GM21367 (cell line): ENCODE results near the gene SLC28A1.

Source experiments
- ATAC-seq: cut with Tn5 transposase; IDR thresholded peaks from one replicate; pipeline ENCODE4 v1.9.1; 2021; ENCODE audit not compliant: unreplicated experiment

SLC28A1 gene

GRCh38 chr15:84885801-84886200, 1.3 kb downstream of the SLC28A1 start:
- no peak for ATAC-seq

GRCh38 chr15:84886211-84886983, 1.9 kb downstream of the SLC28A1 start:
- no peak for ATAC-seq

GRCh38 chr15:84886984-84887299, 2.5 kb downstream of the SLC28A1 start:
- ATAC-seq = no peak

DNA sequence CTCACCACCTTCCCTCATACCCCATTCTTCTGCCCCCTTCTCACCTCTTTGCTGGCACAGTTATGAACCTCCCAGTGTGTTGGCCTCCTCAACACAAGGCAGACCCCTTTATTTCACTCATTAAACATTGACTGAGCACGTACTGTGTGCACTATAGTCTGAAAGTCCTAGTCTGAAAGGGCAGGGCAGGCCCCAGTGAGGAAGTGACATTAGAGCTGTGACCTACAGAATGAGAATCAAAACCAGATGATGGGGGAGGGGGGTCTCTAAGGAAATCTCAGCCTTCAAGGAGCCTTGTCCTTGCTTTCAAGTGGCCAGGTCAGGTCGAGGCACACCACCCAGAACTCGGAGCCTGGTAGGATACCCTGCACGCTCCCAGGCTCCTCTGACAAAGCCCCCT, 3.5 kb downstream of the SLC28A1 start:
- no peak for ATAC-seq

DNA sequence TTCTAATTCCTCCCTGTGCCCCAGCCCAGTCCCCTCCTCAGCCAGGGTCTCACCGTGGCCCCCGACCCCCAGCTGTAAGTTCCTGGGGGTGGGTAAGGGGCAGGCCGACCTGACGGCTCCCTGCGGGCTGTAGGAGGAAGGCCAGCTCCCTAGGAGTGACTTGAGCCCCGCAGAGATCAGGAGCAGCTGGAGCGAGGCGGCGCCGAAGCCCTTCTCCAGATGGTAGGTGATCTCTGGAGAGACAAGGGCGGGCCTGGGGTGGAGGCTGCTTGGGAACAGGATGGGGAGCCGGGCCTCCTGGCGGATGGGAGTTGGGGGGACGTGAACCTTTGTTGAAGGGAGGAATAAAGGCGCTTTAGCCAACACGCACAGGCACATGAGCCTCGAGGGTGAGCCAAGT, 4.2 kb downstream of the SLC28A1 start:
- ATAC-seq = no peak

GRCh38 chr15:84889313-84889990, 5.0 kb downstream of the SLC28A1 start:
- no peak for ATAC-seq

DNA sequence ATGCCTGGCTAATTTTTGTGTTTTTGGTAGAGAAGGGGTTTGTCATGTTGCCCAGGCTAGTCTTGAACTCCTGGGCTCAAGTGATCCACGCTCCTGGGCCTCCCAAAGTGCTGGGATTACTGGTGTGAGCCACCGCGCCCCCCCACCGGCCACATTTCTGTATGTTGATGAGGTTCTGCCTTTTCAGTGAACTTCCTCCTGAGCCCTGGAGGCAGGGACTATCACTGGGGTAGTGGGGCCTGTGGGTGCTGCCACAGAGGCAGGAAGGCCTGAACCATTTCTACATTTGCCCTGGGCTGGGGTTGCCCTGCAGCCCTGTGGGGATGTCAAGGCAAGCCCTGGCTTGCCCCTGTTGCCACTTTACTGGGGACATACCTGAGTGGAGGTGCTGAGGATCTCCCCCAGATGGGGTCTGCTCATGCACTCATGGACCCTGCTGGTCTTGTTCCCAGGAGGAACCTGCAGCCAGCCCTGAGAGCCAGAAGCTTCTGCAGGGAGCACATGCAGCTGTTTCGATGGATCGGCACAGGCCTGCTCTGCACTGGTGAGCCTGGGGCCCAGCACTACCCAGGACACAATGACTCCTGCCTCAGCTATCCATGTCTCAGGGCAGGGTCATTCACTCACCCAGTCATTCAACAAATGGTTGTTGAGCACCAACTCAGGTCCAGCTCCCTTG, 5.7 kb downstream of the SLC28A1 start:
- no peak for ATAC-seq

DNA sequence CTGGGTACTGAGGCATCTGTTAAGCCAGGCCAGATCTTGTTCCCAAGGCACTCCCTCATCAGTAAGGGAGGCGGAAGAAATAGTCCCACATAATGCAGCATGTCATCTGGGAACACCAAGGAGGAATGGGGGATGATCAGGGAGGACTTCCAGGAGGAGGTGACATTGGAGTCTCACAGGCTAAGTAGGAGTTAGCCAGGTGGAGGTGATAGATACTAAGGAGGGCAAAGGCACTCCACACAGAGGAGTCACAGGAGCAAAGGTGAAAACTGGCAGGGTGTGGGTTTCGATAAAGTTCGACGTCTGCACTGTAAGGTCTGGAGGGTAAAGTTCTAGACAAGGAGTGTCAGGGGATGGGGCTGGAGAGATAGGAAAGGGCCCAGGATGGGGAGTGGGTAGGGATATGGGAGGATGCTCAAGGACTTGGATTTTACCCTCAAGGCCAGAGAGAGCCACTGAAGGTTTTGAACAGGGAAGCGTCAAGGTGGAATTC, 6.3 kb downstream of the SLC28A1 start:
- ATAC-seq = no peak

DNA sequence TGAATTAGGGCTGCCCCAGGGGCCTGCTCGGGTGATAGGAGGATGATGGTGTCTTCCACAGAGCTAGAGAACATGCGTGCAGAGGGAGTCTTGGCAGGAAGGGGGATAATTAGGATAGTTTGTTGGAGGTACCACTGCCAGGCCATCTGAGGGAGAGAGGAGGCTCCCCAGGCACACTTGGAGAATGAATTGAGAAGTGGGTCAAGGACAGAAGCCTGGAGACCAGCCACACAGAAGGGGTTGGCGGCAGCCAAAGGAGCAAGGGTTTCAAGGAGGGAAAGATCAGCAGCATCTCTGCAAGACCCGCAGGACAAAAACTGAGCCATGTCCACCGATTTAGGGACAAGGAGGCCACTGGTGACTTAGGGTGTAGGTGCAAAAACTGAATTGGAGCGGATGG, 6.9 kb downstream of the SLC28A1 start:
- no peak for ATAC-seq

DNA sequence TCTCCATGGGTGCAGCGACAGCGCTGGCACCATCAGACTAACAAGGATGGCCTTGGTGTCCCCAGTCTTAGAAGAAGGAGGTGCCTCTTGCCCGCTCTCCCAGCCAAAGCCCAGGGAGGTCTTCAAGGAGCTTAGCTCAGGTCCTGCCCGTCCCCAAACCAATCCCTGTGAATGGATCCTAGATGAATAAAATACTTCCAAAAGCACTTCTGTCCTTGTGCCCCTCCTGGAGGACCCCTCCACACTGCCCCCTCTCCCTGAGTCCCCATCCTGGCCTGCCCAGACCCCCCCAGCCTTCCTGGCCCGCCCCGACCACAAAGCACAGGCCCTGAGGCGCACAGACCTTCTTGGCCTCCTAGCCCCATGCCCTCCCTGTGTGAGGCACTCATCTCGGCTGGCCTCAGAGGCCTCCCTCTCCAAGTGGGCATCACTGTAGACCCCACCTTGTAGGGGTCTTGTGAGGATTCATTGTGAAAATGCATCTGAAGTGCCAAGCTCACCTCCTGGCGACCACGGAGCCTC, 8.4 kb downstream of the SLC28A1 start:
- no peak for ATAC-seq

GRCh38 chr15:84893607-84894006, 9.1 kb downstream of the SLC28A1 start:
- no peak for ATAC-seq

- no peak for ATAC-seq
Observed at GRCh38 chr15:84894736-84895425, 10.4 kb downstream of the SLC28A1 start.

- no peak for ATAC-seq
Observed at GRCh38 chr15:84898761-84899160, 14.3 kb downstream of the SLC28A1 start.

- ATAC-seq = no peak
Observed at GRCh38 chr15:84899750-84900149, 15.3 kb downstream of the SLC28A1 start.

DNA sequence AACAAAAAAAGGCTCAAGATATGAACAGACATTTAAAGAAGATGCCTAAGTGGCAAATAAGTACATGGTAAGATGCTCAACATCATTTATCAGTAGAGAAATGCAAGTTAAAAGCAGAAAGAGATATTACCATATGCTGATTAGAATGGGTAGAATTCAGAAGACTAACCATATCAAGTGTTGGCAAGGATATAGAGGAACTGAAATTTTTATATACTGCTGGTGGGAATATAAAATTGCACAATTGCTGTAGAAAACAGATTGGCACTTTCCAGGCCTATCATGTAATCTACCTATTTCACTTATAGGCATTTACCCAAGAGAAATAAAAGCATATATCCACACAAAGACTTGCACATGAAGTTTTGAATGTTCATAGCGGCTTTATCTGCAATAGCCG, 17.1 kb downstream of the SLC28A1 start:
- ATAC-seq = no peak

DNA sequence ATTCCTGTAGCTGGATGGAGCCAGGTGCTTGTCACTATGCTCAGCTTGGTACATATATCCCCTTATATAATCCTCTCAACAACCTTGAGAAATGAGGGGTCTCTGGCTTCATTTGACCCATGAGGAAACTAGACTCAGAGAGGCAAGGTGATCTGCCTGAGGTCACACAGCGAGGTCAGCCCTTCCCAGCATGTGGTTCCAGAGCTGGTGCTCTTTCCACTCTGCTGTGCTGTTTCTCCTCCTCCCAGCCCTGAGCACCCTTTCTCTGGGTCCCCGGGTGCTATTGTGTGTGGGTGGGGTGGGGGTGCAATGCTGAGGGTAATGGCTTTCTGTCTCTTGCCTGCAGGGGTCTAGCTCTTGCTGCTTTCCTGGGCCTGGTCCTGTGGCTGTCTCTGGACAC, 19.3 kb downstream of the SLC28A1 start:
- no peak for ATAC-seq

- no peak for ATAC-seq
Observed at GRCh38 chr15:84904419-84904818, 20.0 kb downstream of the SLC28A1 start.

DNA sequence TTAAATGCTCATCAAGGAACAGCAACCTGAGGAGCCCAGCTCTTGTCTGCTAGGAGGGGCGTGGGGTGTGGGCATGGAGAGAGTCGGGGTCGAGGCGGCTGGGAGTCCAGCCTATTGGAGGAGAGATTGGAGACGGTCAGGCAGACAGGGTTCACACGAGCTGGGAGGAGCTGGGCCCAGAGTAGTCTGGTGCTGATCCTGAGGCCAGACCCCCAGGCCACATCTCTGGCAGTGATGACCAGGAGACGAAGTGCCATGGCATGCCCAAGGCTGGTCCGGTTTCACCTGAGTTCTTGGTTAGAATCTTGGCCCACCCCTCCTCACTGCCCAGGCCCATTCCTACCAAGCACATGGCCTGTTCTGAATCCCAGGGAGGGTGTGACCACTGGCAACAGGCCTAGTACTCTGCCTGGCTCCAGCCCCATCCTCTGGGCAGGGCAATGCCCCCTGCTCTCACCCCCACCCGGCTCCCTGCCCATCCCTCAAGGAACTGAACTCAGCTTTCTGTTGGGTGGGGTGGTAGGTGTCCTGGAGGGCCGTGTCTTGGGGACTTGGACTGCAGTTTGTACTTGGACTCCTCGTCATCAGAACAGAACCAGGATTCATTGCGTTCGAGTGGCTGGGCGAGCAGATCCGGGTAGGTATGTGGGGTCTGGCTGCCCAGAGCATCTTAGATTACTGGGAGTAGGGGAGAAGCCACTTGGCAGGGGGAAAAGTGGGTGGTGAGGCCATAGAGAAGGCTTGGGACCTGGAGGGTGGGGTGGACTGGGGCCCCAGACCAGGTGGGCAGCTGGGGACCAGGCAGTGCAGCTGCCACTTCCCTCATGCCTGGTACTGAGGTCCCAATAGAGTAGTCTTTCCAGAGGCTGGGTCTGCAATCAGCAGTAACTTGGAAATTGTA, 20.8 kb downstream of the SLC28A1 start:
- no peak for ATAC-seq

GRCh38 chr15:84907731-84908130, 23.3 kb downstream of the SLC28A1 start:
- no peak for ATAC-seq

DNA sequence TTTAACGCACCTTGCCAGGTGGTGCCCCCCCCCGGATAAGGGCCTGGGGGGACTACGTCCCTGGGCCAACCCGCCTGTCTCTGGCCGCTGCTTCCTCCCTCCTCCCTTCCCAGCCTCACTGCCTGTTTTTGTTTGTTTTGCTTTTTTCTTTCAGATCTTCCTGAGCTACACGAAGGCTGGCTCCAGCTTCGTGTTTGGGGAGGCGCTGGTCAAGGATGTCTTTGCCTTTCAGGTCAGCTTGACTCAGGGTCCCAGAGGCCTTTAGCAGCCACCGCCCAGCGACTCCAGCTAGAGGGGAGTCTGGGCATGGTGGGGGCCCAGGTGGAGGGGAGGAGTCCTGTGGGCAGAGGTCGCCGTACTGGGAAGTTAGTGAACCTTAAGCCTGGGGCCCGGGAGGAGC, 24.1 kb downstream of the SLC28A1 start:
- no peak for ATAC-seq
